GM12864 (cell line): Measurements from ENCODE around the gene PDGFRB.

ENCODE experiments used
- DNase-seq: peaks from one replicate; pipeline ENCODE4 v3.0.0-alpha.2; 2011; ENCODE audit warnings: low read depth
- H3K4me3 ChIP-seq: 2 replicates; pipeline ENCODE4 v1.5.1; 2011; ENCODE audit warnings: mild to moderate bottlenecking, low read depth, low read length, control low read depth
- CTCF ChIP-seq: IDR thresholded peaks from 2 replicates; pipeline ENCODE4 v1.5.1; 2011; ENCODE audit warnings: low read depth, mild to moderate bottlenecking, moderate library complexity, low read length, control low read depth, inconsistent platforms; ENCODE audit errors: missing control alignments

PDGFRB gene

GRCh38 chr5:150166037-150166649 is 10.5 kb upstream of the PDGFRB start:
- no peak overlapping the region for H3K4me3 ChIP-seq
- no peak for DNase-seq
- no peak for TF ChIP-seq CTCF

GRCh38 chr5:150164211-150164980 is 8.8 kb upstream of the PDGFRB start:
- DNase-seq, result no peak
- TF ChIP-seq CTCF, result no peak
- H3K4me3 ChIP-seq, result no peak overlapping the region

GRCh38 chr5:150163547-150164059 is 8.0 kb upstream of the PDGFRB start:
- no peak overlapping the region for H3K4me3 ChIP-seq
- no peak for TF ChIP-seq CTCF
- DNase-seq, result no peak

- no peak for DNase-seq
- no peak overlapping the region for H3K4me3 ChIP-seq
- no peak for TF ChIP-seq CTCF
These were observed 7.4 kb upstream of the PDGFRB start for GRCh38 chr5:150163035-150163434.

GRCh38 chr5:150162142-150162513 is 6.5 kb upstream of the PDGFRB start:
- H3K4me3 ChIP-seq, result no peak overlapping the region
- TF ChIP-seq CTCF, result no peak
- no peak for DNase-seq

- peak; percentile 95 for TF ChIP-seq CTCF
- no peak for DNase-seq
- H3K4me3 ChIP-seq, result no peak overlapping the region
These were observed 5.8 kb upstream of the PDGFRB start for GRCh38 chr5:150161242-150162141.
